ENCODE results near the gene BBS10.

GRCh38 chr12:76368230-76368629 lies 20.0 kb upstream of the BBS10 start:
- TF ChIP-seq CTCF (IDR thresholded peaks at IDR 0.05) (no peak), POLR2A (IDR thresholded peaks at IDR 0.05) (no peak), EP300 (IDR thresholded peaks at IDR 0.05) (no peak)
